Neutrophil (primary cell): Measurements from ENCODE around the gene ZFYVE27.

Source experiments
- H3K27ac ChIP-seq: fragments of 200-600 bp; sonication (generic); 2 replicates; pipeline ENCODE4 v1.5.1; 2016; ENCODE audit warnings: mild to moderate bottlenecking, moderate library complexity
- H3K27me3 ChIP-seq: fragments of 200-600 bp; sonication (generic); 2 replicates; pipeline ENCODE4 v1.6.0; 2016; ENCODE audit warnings: mild to moderate bottlenecking
- H3K36me3 ChIP-seq: fragments of 200-600 bp; sonication (generic); 2 replicates; pipeline ENCODE4 v1.5.1; 2017
- H3K4me1 ChIP-seq, 2 experiments: fragments of 200-600 bp in 1 of 2; sonication (generic) in 1 of 2; 1 replicate in 1 of 2; 2 replicates in 1 of 2; pipeline versions ENCODE4 v1.5.1 to v1.6.1; 2013 to 2016; ENCODE audit warnings: low read depth in 1 of 2, low read length in 1 of 2, mild to moderate bottlenecking in 1 of 2, moderate library complexity in 1 of 2; ENCODE audit not compliant: control insufficient read depth in 1 of 2, insufficient read depth in 1 of 2
- H3K4me3 ChIP-seq, 2 experiments: fragments of 200-600 bp in 1 of 2; sonication (generic) in 1 of 2; 1 replicate in 1 of 2; 2 replicates in 1 of 2; pipeline ENCODE4 v1.5.1; 2013 to 2016; ENCODE audit warnings: low read depth in 1 of 2, low read length in 1 of 2, mild to moderate bottlenecking in 1 of 2, moderate library complexity in 1 of 2
- H3K9me3 ChIP-seq: fragments of 200-600 bp; sonication (generic); 2 replicates; pipeline ENCODE4 v1.5.1; 2016
- CTCF ChIP-seq: fragments of 200-600 bp; sonication (generic); IDR thresholded peaks from 2 replicates; pipeline ENCODE4 v1.5.1; 2016; ENCODE audit warnings: antibody characterized with exemption

The ZFYVE27 gene

GRCh38 chr10:97729014-97729413 lies 7.9 kb upstream of the ZFYVE27 start:
- H3K27me3 ChIP-seq, result no peaks in the 10 kb centered on the region
- no peak for TF ChIP-seq CTCF

DNA sequence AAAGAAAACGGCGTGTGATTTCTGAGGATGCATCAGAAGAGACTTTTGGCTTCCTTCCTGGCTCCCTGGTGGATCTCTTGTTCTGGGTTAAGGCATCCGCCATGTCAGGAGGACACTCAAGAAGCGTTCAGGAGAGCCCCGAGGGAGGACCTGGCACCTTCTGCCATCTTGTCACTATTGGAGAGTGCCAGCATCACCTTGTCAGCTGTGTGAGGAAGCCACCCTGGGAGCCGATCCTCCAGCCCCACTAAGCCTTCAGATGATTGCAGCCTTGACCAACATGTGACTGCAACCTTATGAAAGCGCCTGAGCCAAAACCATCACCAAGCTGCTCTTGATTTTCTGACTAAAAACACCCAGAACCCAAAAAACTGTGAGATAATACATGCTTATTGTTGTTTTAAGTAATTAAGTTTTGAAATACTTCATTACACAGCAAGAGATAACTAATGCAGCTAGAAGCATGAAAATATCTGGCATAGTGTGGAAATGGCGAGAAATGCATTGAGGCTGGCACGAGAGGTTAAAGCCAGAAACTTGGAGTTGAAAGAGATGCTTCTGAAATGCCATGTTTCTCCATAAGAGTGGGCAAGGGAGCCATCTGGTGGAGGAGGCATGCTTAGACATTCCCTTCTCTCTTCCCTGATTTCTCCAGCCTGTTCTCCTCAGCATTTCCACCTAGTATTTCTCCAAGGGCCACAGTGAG lies 5.4 kb upstream of the ZFYVE27 start:
- H3K9me3 ChIP-seq, result no peaks in the 10 kb centered on the region
- no peak overlapping the region for H3K27ac ChIP-seq
- no peak overlapping the region for H3K4me3 ChIP-seq
- no peaks in the 10 kb centered on the region for H3K36me3 ChIP-seq
- peak; percentile 75 for TF ChIP-seq CTCF
- peaks cover 2 to 5% of the 10 kb centered on the region in 2 experiments for H3K4me1 ChIP-seq
- H3K27me3 ChIP-seq, result no peaks in the 10 kb centered on the region

More at GRCh38 chr10:97729014-97729413, 7.9 kb upstream of the ZFYVE27 start:
- no peaks in the 10 kb centered on the region for H3K36me3 ChIP-seq
- H3K4me1 ChIP-seq, result peaks cover 0 to 4% of the 10 kb centered on the region in 2 experiments
- no peaks in the 10 kb centered on the region for H3K9me3 ChIP-seq
- no peak overlapping the region for H3K4me3 ChIP-seq
- H3K27ac ChIP-seq, result no peak overlapping the region

- no peak overlapping the region for H3K27ac ChIP-seq
- no peak for TF ChIP-seq CTCF
- H3K4me3 ChIP-seq, result no peak overlapping the region
- H3K4me1 ChIP-seq, result peaks cover 6 to 9% of the 10 kb centered on the region in 2 experiments
- H3K27me3 ChIP-seq, result no peaks in the 10 kb centered on the region
- no peaks in the 10 kb centered on the region for H3K9me3 ChIP-seq
- no peaks in the 10 kb centered on the region for H3K36me3 ChIP-seq
Measured at GRCh38 chr10:97732052-97732359, 4.9 kb upstream of the ZFYVE27 start.

- Histone ChIP-seq H3K4me1 (peaks cover 12 to 16% of the 10 kb centered on the region in 2 experiments), H3K27ac (no peak overlapping the region), H3K4me3 (no peak overlapping the region), H3K9me3 (no peaks in the 10 kb centered on the region), H3K27me3 (no peaks in the 10 kb centered on the region), H3K36me3 (no peaks in the 10 kb centered on the region)
- no peak for TF ChIP-seq CTCF
Measured at GRCh38 chr10:97733256-97733655, 3.7 kb upstream of the ZFYVE27 start.

DNA sequence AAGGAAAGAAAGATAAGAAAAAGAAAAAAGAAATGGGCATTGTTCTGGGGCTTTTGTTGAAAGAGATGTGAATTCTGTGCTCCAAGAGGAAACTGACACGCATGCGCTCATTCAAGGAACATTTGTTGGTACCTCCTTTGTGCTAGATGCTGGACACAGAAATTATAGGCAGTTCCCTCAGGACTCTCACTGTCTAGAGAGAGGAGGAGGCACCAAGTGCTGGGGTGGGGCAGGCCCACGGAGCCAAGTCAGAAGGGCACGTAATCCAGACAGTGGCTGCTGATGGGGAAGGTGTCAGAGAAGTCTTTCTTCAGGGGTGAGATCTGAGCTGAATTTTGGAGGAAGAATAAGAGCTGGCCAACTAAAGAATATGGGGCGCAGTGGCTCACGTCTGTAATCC lies 2.9 kb upstream of the ZFYVE27 start:
- Histone ChIP-seq H3K9me3 (no peaks in the 10 kb centered on the region), H3K27me3 (no peaks in the 10 kb centered on the region), H3K4me3 (no peak overlapping the region), H3K36me3 (peaks cover 7% of the 10 kb centered on the region), H3K4me1 (peaks cover 17 to 19% of the 10 kb centered on the region in 2 experiments), H3K27ac (no peak overlapping the region)
- no peak for TF ChIP-seq CTCF
